Activated B cell treated with CpG ODN at 0.5 μM for 24 hours (primary cell): ENCODE results near the gene SLC2A11. TPM values are rescaled to one million over a fixed set of nuclear protein-coding genes. Genes with fewer than 3 reads are reported as not detected.

Experiments
- ATAC-seq: fragments of 200-7000 bp; cut with Tn5 transposase; one replicate; pipeline ENCODE4 v1.10.0; 2021; ENCODE audit warnings: low read depth, mild to moderate bottlenecking, moderate library complexity
- CTCF ChIA-PET: fragments of 350-600 bp; sonication (Branson Sonifier 250); formaldehyde crosslinking; loops from one replicate; lab custom pipeline; 2021; ENCODE audit warnings: antibody characterized with exemption; lab: Charles Lee
- POLR2A ChIA-PET: fragments of 350-600 bp; sonication (Branson Sonifier 250); formaldehyde crosslinking; loops from one replicate; lab custom pipeline; 2021; ENCODE audit warnings: antibody characterized with exemption; lab: Charles Lee
- DNase-seq: peaks from one replicate; pipeline ENCODE4 v3.0.0; 2022
- H3K27ac Mint-ChIP-seq: one replicate; pipeline ENCODE4 v1.8.0; 2020; ENCODE audit warnings: mixed read lengths
- H3K27me3 Mint-ChIP-seq: one replicate; pipeline ENCODE4 v1.8.0; 2021; ENCODE audit warnings: mixed read lengths
- H3K36me3 Mint-ChIP-seq: one replicate; pipeline ENCODE4 v1.8.0; 2021; ENCODE audit warnings: low read depth, mixed read lengths
- H3K4me1 Mint-ChIP-seq: one replicate; pipeline ENCODE4 v1.8.0; 2021; ENCODE audit warnings: mixed read lengths
- H3K4me3 Mint-ChIP-seq: one replicate; pipeline ENCODE4 v1.8.0; 2020; ENCODE audit warnings: mild to moderate bottlenecking, mixed read lengths
- H3K9me3 Mint-ChIP-seq: one replicate; pipeline ENCODE4 v1.8.0; 2020; ENCODE audit warnings: mixed read lengths
- intact Hi-C: fragments of 100-400 bp; cut with micrococcal nuclease; formaldehyde crosslinking; loops from one replicate; pipeline ENCODE4 v1.15.1; 2024
- total RNA-seq: library from RNA; stranded (reverse); gene quantifications from 2 replicates; pipeline ENCODE4 v1.2.3, GENCODE V29; 2022
- TF ChIP-seq, protein P1 (sequence below): fragments of 200-600 bp; IDR thresholded peaks from one replicate; pipeline ENCODE4 v1.8.0; 2022; ENCODE audit warnings: antibody characterized with exemption, mild to moderate bottlenecking

Gene SLC2A11
- total RNA-seq, 1 donor from 2014 or later: 30.2 TPM

GRCh38 chr22:23828800-23829680 is 28.6 kb upstream of the SLC2A11 start:
- POLR2A ChIA-PET: interaction anchor here (0.6 to 1.3 kb wide), 2 partner anchors 30 to 67 kb away, joined by 4 to 6 read pairs; no protein-coding TSS in a partner anchor
- TF ChIP-seq, protein P1, sequence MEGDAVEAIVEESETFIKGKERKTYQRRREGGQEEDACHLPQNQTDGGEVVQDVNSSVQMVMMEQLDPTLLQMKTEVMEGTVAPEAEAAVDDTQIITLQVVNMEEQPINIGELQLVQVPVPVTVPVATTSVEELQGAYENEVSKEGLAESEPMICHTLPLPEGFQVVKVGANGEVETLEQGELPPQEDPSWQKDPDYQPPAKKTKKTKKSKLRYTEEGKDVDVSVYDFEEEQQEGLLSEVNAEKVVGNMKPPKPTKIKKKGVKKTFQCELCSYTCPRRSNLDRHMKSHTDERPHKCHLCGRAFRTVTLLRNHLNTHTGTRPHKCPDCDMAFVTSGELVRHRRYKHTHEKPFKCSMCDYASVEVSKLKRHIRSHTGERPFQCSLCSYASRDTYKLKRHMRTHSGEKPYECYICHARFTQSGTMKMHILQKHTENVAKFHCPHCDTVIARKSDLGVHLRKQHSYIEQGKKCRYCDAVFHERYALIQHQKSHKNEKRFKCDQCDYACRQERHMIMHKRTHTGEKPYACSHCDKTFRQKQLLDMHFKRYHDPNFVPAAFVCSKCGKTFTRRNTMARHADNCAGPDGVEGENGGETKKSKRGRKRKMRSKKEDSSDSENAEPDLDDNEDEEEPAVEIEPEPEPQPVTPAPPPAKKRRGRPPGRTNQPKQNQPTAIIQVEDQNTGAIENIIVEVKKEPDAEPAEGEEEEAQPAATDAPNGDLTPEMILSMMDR: no peak
- Mint-ChIP-seq H3K27ac (peak overlapping the region; percentile 53), H3K4me1 (peaks cover 33% of the 10 kb centered on the region), H3K36me3 (peaks cover 81% of the 10 kb centered on the region), H3K9me3 (no peaks in the 10 kb centered on the region), H3K4me3 (no peak overlapping the region), H3K27me3 (no peaks in the 10 kb centered on the region)
- ATAC-seq: no peak
- CTCF ChIA-PET: no interaction called here
- DNase-seq: no peak
- intact Hi-C loops: no loop called here

GRCh38 chr22:23829845-23830372 is 27.8 kb upstream of the SLC2A11 start:
- H3K9me3 Mint-ChIP-seq: no peaks in the 10 kb centered on the region
- no peak overlapping the region for H3K4me3 Mint-ChIP-seq
- ATAC-seq: no peak
- ChIA-PET CTCF (no interaction called here), POLR2A (no interaction called here)
- intact Hi-C loops: loop anchor here (1.0 to 10.0 kb wide), 3 partner anchors 8 to 685 kb away; partner anchors contain the start of genes RAB36 and RSPH14
- peak overlapping the region; percentile 41 for H3K27ac Mint-ChIP-seq
- peaks cover 33% of the 10 kb centered on the region for H3K4me1 Mint-ChIP-seq
- DNase-seq: no peak
- H3K36me3 Mint-ChIP-seq: peaks cover 77% of the 10 kb centered on the region
- no peaks in the 10 kb centered on the region for H3K27me3 Mint-ChIP-seq
- TF ChIP-seq, protein P1: no peak

DNA sequence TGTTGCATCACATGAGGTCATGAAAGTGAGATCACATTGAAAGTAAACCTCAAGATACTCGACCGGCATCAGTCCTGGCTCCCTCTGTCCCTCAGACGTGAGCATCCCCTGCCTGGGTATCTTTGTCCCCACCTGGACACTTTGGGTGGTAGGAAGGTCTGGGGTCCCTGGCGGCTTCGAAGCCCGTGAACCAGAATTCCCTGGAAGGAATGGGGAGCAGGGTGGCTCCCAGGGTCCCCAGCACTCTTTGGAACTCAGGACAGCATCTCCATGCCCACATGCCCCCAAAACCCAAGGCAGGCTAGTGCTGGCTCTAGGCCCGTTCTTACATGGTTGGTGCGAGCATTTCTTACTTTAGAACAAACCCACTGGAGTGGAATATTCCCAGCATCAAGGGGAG is 26.4 kb upstream of the SLC2A11 start:
- ChIA-PET CTCF (no interaction called here), POLR2A (interaction anchor here (0.7 to 1.3 kb wide), 2 partner anchors 14 to 26 kb away, joined by 3 read pairs; partner anchors contain the start of gene SLC2A11)
- Mint-ChIP-seq H3K4me3 (no peak overlapping the region), H3K27me3 (no peaks in the 10 kb centered on the region), H3K27ac (no peak overlapping the region), H3K4me1 (peaks cover 42% of the 10 kb centered on the region), H3K9me3 (no peaks in the 10 kb centered on the region), H3K36me3 (peaks cover 78% of the 10 kb centered on the region)
- no peak for ATAC-seq
- no peak for DNase-seq
- TF ChIP-seq, protein P1: no peak
- intact Hi-C loops: loop anchor here (10.0 kb wide), 2 partner anchors 604 to 686 kb away; partner anchors contain the start of genes RAB36 and RSPH14

DNA sequence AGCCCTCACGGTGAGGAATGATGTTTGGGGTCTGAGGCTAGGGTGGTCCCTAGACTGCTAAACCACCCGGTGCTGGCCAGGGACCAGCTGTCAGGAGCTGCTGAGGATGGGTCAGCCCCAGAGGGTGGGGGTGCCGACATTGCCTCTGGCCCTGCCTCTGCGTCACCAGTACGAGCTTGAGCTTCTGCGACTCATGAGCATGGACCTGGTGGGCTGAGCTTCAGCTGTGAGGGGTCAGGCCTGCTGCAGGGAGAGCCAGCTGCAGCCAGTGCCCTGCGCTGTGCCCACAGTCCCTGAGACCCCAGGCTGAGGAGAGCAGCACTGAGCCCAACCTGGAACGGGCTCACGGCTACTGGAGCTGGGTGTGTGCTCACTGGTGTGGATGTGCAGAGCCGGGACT is 25.9 kb upstream of the SLC2A11 start:
- CTCF ChIA-PET: no interaction called here
- peaks cover 46% of the 10 kb centered on the region for H3K4me1 Mint-ChIP-seq
- TF ChIP-seq, protein P1: no peak
- H3K9me3 Mint-ChIP-seq: no peaks in the 10 kb centered on the region
- intact Hi-C loops: loop anchor here (10.0 kb wide), 2 partner anchors 603 to 687 kb away; partner anchors contain the start of genes RAB36 and RSPH14
- H3K27me3 Mint-ChIP-seq: no peaks in the 10 kb centered on the region
- POLR2A ChIA-PET: interaction anchor here (0.7 to 1.3 kb wide), 2 partner anchors 15 to 26 kb away, joined by 3 read pairs; partner anchors contain the start of gene SLC2A11
- H3K27ac Mint-ChIP-seq: peak overlapping the region; percentile 24
- H3K4me3 Mint-ChIP-seq: no peak overlapping the region
- DNase-seq (no peak), ATAC-seq (no peak)
- H3K36me3 Mint-ChIP-seq: peaks cover 78% of the 10 kb centered on the region
